PC-3 (cell line): Measurements from ENCODE around the gene MPC1. TPM values are rescaled to one million over a fixed set of nuclear protein-coding genes. Genes with fewer than 3 reads are reported as not detected.

Experiments used
- ATAC-seq: fragments of 200-7000 bp; cut with Tn5 transposase; 2 replicates; pipeline ENCODE4 v1.9.1; 2020; ENCODE audit warnings: mild to moderate bottlenecking, moderate library complexity
- BruUV-seq: library from RNA; stranded (reverse); fragments of 400-500 nt; replicated peaks from 2 replicates; lab custom pipeline; 2021; lab: Mats Ljungman, UMichigan
- CTCF ChIA-PET: fragments of 300-600 bp; sonication (Branson Sonifier 250); formaldehyde crosslinking; loops from one replicate; lab custom pipeline; 2022; ENCODE audit warnings: antibody characterized with exemption; lab: Charles Lee
- POLR2A ChIA-PET: fragments of 300-600 bp; sonication (Branson Sonifier 250); formaldehyde crosslinking; loops from one replicate; lab custom pipeline; 2022; ENCODE audit warnings: antibody characterized with exemption; ENCODE audit not compliant: unreplicated experiment; lab: Charles Lee
- DNase-seq: peaks from one replicate; pipeline ENCODE4 v3.0.0-alpha.2; 2015
- H2AFZ ChIP-seq: fragments of 300-600 bp; sonication (generic); 2 replicates; pipeline ENCODE4 v1.6.0; 2016; ENCODE audit warnings: antibody characterized with exemption, low read length
- H3F3A ChIP-seq: fragments of 300-600 bp; sonication (generic); one replicate; pipeline ENCODE4 v1.6.0; 2017; ENCODE audit warnings: antibody characterized with exemption, low read length, control low read depth, mild to moderate bottlenecking; ENCODE audit not compliant: unreplicated experiment
- H3K27ac ChIP-seq: fragments of 300-600 bp; sonication (generic); 2 replicates; pipeline ENCODE4 v1.5.1; 2016; ENCODE audit warnings: mild to moderate bottlenecking, low read length
- H3K27me3 ChIP-seq: fragments of 300-600 bp; sonication (generic); 2 replicates; pipeline ENCODE4 v1.6.1; 2016; ENCODE audit warnings: low read length, mixed read lengths
- H3K36me3 ChIP-seq: fragments of 300-600 bp; sonication (generic); 2 replicates; pipeline ENCODE4 v1.6.1; 2016; ENCODE audit warnings: low read depth, mixed run types, low read length, mixed read lengths
- H3K4me1 ChIP-seq: fragments of 300-600 bp; sonication (generic); 2 replicates; pipeline ENCODE4 v1.5.1; 2016; ENCODE audit warnings: low read length; ENCODE audit not compliant: insufficient read depth
- H3K4me2 ChIP-seq: fragments of 300-600 bp; sonication (generic); 2 replicates; pipeline ENCODE4 v1.6.0; 2016; ENCODE audit warnings: low read length
- H3K4me3 ChIP-seq: fragments of 300-600 bp; sonication (generic); 2 replicates; pipeline ENCODE4 v1.5.1; 2016; ENCODE audit warnings: mild to moderate bottlenecking, low read length, mixed read lengths
- H3K79me2 ChIP-seq: fragments of 300-600 bp; sonication (generic); 2 replicates; pipeline ENCODE4 v1.6.1; 2017; ENCODE audit warnings: low read length, mixed read lengths
- H3K9ac ChIP-seq: fragments of 300-600 bp; sonication (generic); 2 replicates; pipeline ENCODE4 v1.6.0; 2016; ENCODE audit warnings: mild to moderate bottlenecking, low read length
- H3K9me2 ChIP-seq: fragments of 300-600 bp; sonication (generic); replicated peaks from 2 replicates; pipeline ENCODE4 v1.6.1; 2016; ENCODE audit warnings: mixed run types, low read length, mixed read lengths
- H3K9me3 ChIP-seq: fragments of 300-600 bp; sonication (generic); 2 replicates; pipeline ENCODE4 v1.6.1; 2016; ENCODE audit warnings: low read length, mixed read lengths
- H4K20me1 ChIP-seq: fragments of 300-600 bp; sonication (generic); 2 replicates; pipeline ENCODE4 v1.6.1; 2016; ENCODE audit warnings: low read length, mixed read lengths
- CTCF ChIP-seq: fragments of 300-600 bp; sonication (generic); conservative IDR thresholded peaks from 2 replicates; pipeline ENCODE4 v1.5.1; 2017; ENCODE audit warnings: antibody characterized with exemption, low read depth, mild to moderate bottlenecking, low read length
- EZH2 ChIP-seq: fragments of 300-600 bp; sonication (generic); IDR thresholded peaks from one replicate; pipeline ENCODE4 v1.6.1; 2017; ENCODE audit warnings: antibody characterized with exemption, mild to moderate bottlenecking, low read length; ENCODE audit not compliant: unreplicated experiment
- EZH2phosphoT487 ChIP-seq: fragments of 300-600 bp; sonication (generic); IDR thresholded peaks from 2 replicates; pipeline ENCODE4 v1.6.1; 2018; ENCODE audit warnings: mild to moderate bottlenecking, antibody characterized with exemption, low read length, borderline replicate concordance
- intact Hi-C: fragments of 100-400 bp; cut with micrococcal nuclease; formaldehyde crosslinking; loops from 2 replicates; pipeline ENCODE4 v1.9.0; 2023
- total RNA-seq: library from RNA; depleted of rRNA; stranded (reverse); fragments of >200 nt; gene quantifications from 2 replicates; pipeline ENCODE4 v1.2.3, GENCODE V29; 2014

Gene MPC1
- total RNA-seq, 1 experiment from 2014 or later = 26.7 TPM

GRCh38 chr6:166406197-166406596, 23.5 kb upstream of the MPC1 start:
- no peaks in the 10 kb centered on the region for H3K79me2 ChIP-seq
- H2AFZ ChIP-seq = no peak overlapping the region
- no peak overlapping the region for H3K4me3 ChIP-seq
- ChIA-PET POLR2A (no interaction called here), CTCF (no interaction called here)
- H3K9me3 ChIP-seq = no peaks in the 10 kb centered on the region
- no peaks in the 10 kb centered on the region for H4K20me1 ChIP-seq
- H3K36me3 ChIP-seq = no peaks in the 10 kb centered on the region
- intact Hi-C loops = no loop called here
- H3K4me2 ChIP-seq = no peak overlapping the region
- DNase-seq = no peak
- TF ChIP-seq EZH2phosphoT487 (no peak), CTCF (no peak), EZH2 (no peak)
- no peaks in the 10 kb centered on the region for H3K4me1 ChIP-seq
- H3K9ac ChIP-seq = no peak overlapping the region
- no peak for ATAC-seq
- no peaks in the 10 kb centered on the region for H3K27me3 ChIP-seq
- no TSS peak for BruUV-seq
- H3K27ac ChIP-seq = no peak overlapping the region
- H3K9me2 ChIP-seq = no peaks in the 10 kb centered on the region
- H3F3A ChIP-seq = no peaks in the 10 kb centered on the region

- H3K27ac ChIP-seq = no peak overlapping the region
- no peaks in the 10 kb centered on the region for H4K20me1 ChIP-seq
- ChIA-PET CTCF (no interaction called here), POLR2A (no interaction called here)
- BruUV-seq = no TSS peak
- TF ChIP-seq EZH2phosphoT487 (no peak), CTCF (no peak), EZH2 (no peak)
- H3K4me3 ChIP-seq = no peak overlapping the region
- H3K9ac ChIP-seq = no peak overlapping the region
- H3K9me2 ChIP-seq = no peaks in the 10 kb centered on the region
- H2AFZ ChIP-seq = no peak overlapping the region
- H3K9me3 ChIP-seq = no peaks in the 10 kb centered on the region
- ATAC-seq (no peak), DNase-seq (no peak)
- H3K79me2 ChIP-seq = no peaks in the 10 kb centered on the region
- H3K27me3 ChIP-seq = no peaks in the 10 kb centered on the region
- no peaks in the 10 kb centered on the region for H3F3A ChIP-seq
- H3K4me2 ChIP-seq = no peak overlapping the region
- H3K4me1 ChIP-seq = no peaks in the 10 kb centered on the region
- no peaks in the 10 kb centered on the region for H3K36me3 ChIP-seq
- intact Hi-C loops = no loop called here
These were observed 22.6 kb upstream of the MPC1 start for GRCh38 chr6:166405386-166405785.

GRCh38 chr6:166402582-166403277, 20.0 kb upstream of the MPC1 start:
- Histone ChIP-seq H3K4me2 (no peak overlapping the region), H2AFZ (no peak overlapping the region), H3K79me2 (no peaks in the 10 kb centered on the region), H3K4me3 (no peak overlapping the region), H3K27ac (no peak overlapping the region), H3F3A (no peaks in the 10 kb centered on the region), H3K27me3 (no peaks in the 10 kb centered on the region), H3K9ac (no peak overlapping the region), H4K20me1 (no peaks in the 10 kb centered on the region), H3K9me2 (no peaks in the 10 kb centered on the region), H3K9me3 (no peaks in the 10 kb centered on the region), H3K36me3 (no peaks in the 10 kb centered on the region), H3K4me1 (no peaks in the 10 kb centered on the region)
- POLR2A ChIA-PET = no interaction called here
- intact Hi-C loops = no loop called here
- ATAC-seq = no peak
- CTCF ChIA-PET = no interaction called here
- no TSS peak for BruUV-seq
- TF ChIP-seq CTCF (no peak), EZH2 (no peak), EZH2phosphoT487 (no peak)
- DNase-seq = no peak
